Urothelium cell line (cell line): ENCODE data around the gene DVL3.

ENCODE experiments used
- DNase-seq: peaks from one replicate; pipeline ENCODE4 v3.0.0; 2011; ENCODE audit warnings: low spot score, mixed read lengths
- FAIRE-seq: peaks from 2 replicates; lab custom pipeline; 2011; peaks lifted over from hg19 to GRCh38; lab: Jason Lieb, UNC

DVL3 gene

GRCh38 chr3:184175981-184176376 is 20.8 kb downstream of the DVL3 start:
- DNase-seq = no peak
- FAIRE-seq = no peak

GRCh38 chr3:184176377-184177330 is 21.5 kb downstream of the DVL3 start:
- no peak for FAIRE-seq
- peak; percentile 89 for DNase-seq

- FAIRE-seq (no peak), DNase-seq (no peak)
Measured at GRCh38 chr3:184177331-184177731, 22.2 kb downstream of the DVL3 start.

GRCh38 chr3:184177767-184178306 is 22.7 kb downstream of the DVL3 start:
- DNase-seq = no peak
- FAIRE-seq = no peak

GRCh38 chr3:184178521-184179138 is 23.5 kb downstream of the DVL3 start:
- FAIRE-seq (no peak), DNase-seq (no peak)

GRCh38 chr3:184180165-184180564 is 25.0 kb downstream of the DVL3 start:
- DNase-seq (no peak), FAIRE-seq (no peak)

GRCh38 chr3:184181596-184181995 is 26.4 kb downstream of the DVL3 start:
- DNase-seq (no peak), FAIRE-seq (no peak)

GRCh38 chr3:184183679-184184078 is 28.5 kb downstream of the DVL3 start:
- no peak for DNase-seq

GRCh38 chr3:184184546-184185230 is 29.5 kb downstream of the DVL3 start:
- DNase-seq = no peak
- FAIRE-seq = no peak

More at GRCh38 chr3:184183679-184184078, 28.5 kb downstream of the DVL3 start:
- FAIRE-seq = no peak

- DNase-seq (peak; percentile 99), FAIRE-seq (peak; percentile 59)
Measured at GRCh38 chr3:184185461-184186183, 30.4 kb downstream of the DVL3 start.

GRCh38 chr3:184186184-184186901 is 31.2 kb downstream of the DVL3 start, which contains the start of gene ABCF3:
TSS of gene ABCF3 (plus strand) at chr3:184186199. CDS start at chr3:184186208, 9 bp downstream.
- DNase-seq (no peak), FAIRE-seq (no peak)

- no peak for FAIRE-seq
Measured at GRCh38 chr3:184186902-184187207, 31.7 kb downstream of the DVL3 start.

GRCh38 chr3:184188080-184188479 is 32.9 kb downstream of the DVL3 start:
- DNase-seq (no peak), FAIRE-seq (no peak)

More at GRCh38 chr3:184186902-184187207, 31.7 kb downstream of the DVL3 start:
- DNase-seq = no peak

GRCh38 chr3:184189421-184189820 is 34.2 kb downstream of the DVL3 start:
- FAIRE-seq = no peak
- no peak for DNase-seq

- no peak for FAIRE-seq
- no peak for DNase-seq
Measured at GRCh38 chr3:184192889-184193288, 37.7 kb downstream of the DVL3 start.

- FAIRE-seq (no peak), DNase-seq (no peak)
Measured at GRCh38 chr3:184193991-184194539, 38.9 kb downstream of the DVL3 start.

- DNase-seq = no peak
- FAIRE-seq = no peak
Measured at GRCh38 chr3:184196536-184196935, 41.4 kb downstream of the DVL3 start.

GRCh38 chr3:184198509-184198908 is 43.3 kb downstream of the DVL3 start:
- DNase-seq (no peak), FAIRE-seq (no peak)

- no peak for DNase-seq
Measured at GRCh38 chr3:184200825-184201224, 45.6 kb downstream of the DVL3 start.

GRCh38 chr3:184203526-184203925 is 48.3 kb downstream of the DVL3 start:
- FAIRE-seq (no peak), DNase-seq (no peak)

More at GRCh38 chr3:184200825-184201224, 45.6 kb downstream of the DVL3 start:
- FAIRE-seq = no peak
